Skeletal muscle satellite cell (primary cell): ENCODE data around the gene GIMAP8.

Source experiments
- H3K27me3 ChIP-seq: 2 replicates; pipeline ENCODE4 v1.7.0; 2013; ENCODE audit warnings: low read length; ENCODE audit not compliant: control insufficient read depth, insufficient read depth
- H3K36me3 ChIP-seq: 2 replicates; pipeline ENCODE4 v1.7.0; 2013; ENCODE audit warnings: mild to moderate bottlenecking, control low read depth, low read length; ENCODE audit not compliant: insufficient read depth
- H3K4me1 ChIP-seq: 2 replicates; pipeline ENCODE4 v1.7.0; 2013; ENCODE audit warnings: low read length; ENCODE audit not compliant: control insufficient read depth, insufficient read depth
- H3K4me2 ChIP-seq: 2 replicates; pipeline ENCODE4 v1.7.0; 2013; ENCODE audit warnings: mild to moderate bottlenecking, low read length
- H3K4me3 ChIP-seq: 2 replicates; pipeline ENCODE4 v1.7.0; 2013; ENCODE audit warnings: low read length
- H3K9ac ChIP-seq: 2 replicates; pipeline ENCODE4 v1.7.0; 2013; ENCODE audit warnings: mild to moderate bottlenecking, low read depth, low read length, moderate library complexity
- H3K9me3 ChIP-seq: replicated peaks from 2 replicates; pipeline ENCODE4 v1.7.0; 2013; ENCODE audit warnings: mild to moderate bottlenecking, control low read depth, low read length

Gene GIMAP8

DNA sequence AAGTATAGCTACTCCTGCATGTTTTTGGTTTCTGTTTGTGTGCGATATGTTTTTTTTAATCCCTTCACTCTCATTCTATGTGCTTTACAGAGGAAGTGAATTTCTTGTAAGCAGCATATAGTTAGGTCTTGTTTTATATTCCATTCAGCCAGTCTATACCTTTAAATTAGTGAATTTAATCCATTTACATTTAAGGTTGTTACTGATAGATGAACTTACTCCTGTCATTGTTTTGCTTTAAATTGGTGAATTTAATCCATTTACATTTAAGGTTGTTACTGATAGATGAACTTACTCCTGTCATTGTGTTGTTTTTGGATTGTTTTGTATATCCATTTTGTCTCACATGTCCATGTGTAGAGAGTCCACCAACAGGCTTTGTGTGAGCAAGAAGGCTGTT lies 11.1 kb downstream of the GIMAP8 start:
- Histone ChIP-seq H3K36me3 (no peaks in the 10 kb centered on the region), H3K4me3 (no peak overlapping the region), H3K4me2 (no peak overlapping the region), H3K27me3 (no peaks in the 10 kb centered on the region), H3K9ac (no peak overlapping the region), H3K4me1 (no peaks in the 10 kb centered on the region), H3K9me3 (no peaks in the 10 kb centered on the region)

DNA sequence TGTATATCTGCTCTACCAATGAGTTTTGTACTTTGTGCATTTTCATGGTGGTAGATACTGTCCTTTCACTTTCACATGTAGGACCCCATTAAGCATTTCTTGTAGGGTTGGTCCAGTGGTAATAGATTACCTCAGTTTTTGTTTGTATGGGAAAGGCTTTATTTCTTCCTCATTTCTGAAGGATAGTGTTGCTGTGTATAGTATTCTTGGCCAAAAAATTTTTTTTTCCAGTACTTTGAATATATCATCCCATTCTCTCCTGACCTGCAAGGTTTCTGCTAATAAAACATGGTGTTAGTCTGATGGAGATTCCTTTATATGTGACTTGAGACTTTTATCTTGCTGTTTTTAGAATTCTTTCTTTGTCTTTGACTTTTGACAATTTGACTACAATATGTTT lies 12.0 kb downstream of the GIMAP8 start:
- H3K9ac ChIP-seq: no peak overlapping the region
- no peaks in the 10 kb centered on the region for H3K9me3 ChIP-seq
- H3K27me3 ChIP-seq: no peaks in the 10 kb centered on the region
- H3K4me1 ChIP-seq: no peaks in the 10 kb centered on the region
- no peak overlapping the region for H3K4me2 ChIP-seq
- no peak overlapping the region for H3K4me3 ChIP-seq
- H3K36me3 ChIP-seq: no peaks in the 10 kb centered on the region

DNA sequence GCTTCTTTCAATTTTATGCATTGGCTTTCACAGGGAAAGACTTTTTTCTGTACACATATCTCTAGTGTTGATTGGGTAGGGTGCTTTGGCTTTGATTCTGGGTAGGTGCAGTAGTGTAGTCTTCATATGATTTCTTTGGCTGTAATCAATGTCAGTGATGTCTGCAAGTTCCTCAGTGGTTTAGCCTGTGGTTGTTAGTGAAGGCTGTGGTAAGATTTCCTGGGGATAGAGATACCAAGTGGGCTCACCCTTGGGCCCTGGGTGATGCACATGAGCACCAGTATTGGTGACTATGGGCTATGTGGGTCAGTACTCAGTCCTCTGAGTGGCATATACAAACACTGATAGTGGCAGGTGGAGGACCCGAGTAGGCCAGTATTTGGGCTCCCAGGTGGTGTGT lies 13.0 kb downstream of the GIMAP8 start:
- Histone ChIP-seq H3K4me2 (no peak overlapping the region), H3K4me3 (no peak overlapping the region), H3K4me1 (no peaks in the 10 kb centered on the region), H3K27me3 (no peaks in the 10 kb centered on the region), H3K36me3 (no peaks in the 10 kb centered on the region), H3K9me3 (no peaks in the 10 kb centered on the region), H3K9ac (no peak overlapping the region)

DNA sequence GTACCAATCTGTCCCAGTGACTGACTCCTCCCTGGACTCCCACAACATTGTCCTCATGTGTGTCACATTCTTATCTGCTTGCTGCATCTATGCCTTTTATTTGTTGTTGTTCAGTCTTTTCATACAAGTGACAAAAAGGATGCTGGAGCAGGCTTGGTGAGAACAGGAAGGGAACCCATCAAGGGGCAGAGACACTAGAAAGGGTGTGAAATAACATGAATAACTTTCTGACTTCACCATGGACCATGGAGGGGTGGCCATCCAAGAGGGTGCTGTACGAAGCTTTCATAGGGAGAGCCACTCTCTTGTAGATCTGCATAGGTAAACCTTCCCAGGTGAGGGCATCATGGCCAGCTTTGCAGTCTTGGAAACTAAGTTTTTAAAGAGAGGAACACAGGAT lies 14.5 kb downstream of the GIMAP8 start:
- Histone ChIP-seq H3K4me1 (no peaks in the 10 kb centered on the region), H3K9ac (no peak overlapping the region), H3K36me3 (no peaks in the 10 kb centered on the region)

DNA sequence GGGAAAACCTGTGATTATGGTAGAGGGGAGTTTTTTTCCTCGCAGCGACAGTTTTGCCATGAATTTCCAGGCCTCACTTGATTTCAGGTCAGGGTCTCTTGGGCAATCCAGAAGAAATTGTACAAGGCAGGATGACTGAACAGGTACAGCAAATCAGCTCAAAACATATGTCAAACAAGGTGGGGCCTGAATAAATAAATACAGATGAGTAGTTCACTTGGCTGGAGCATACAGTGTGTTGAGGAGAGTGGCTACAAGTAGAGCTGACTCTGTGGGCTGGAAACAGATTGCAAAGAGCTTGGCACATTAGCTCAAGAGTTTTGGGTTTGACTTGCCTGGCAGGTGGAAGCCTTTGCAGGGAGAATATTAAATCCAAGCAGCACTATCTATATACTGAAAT lies 15.0 kb downstream of the GIMAP8 start:
- H3K9me3 ChIP-seq: no peaks in the 10 kb centered on the region
- H3K4me3 ChIP-seq: no peak overlapping the region
- H3K4me1 ChIP-seq: no peaks in the 10 kb centered on the region
- no peaks in the 10 kb centered on the region for H3K36me3 ChIP-seq
- H3K4me2 ChIP-seq: no peak overlapping the region
- H3K27me3 ChIP-seq: no peaks in the 10 kb centered on the region
- no peak overlapping the region for H3K9ac ChIP-seq

More for the DNA sequence above, 14.5 kb downstream of the GIMAP8 start:
- no peak overlapping the region for H3K4me3 ChIP-seq
- H3K27me3 ChIP-seq: no peaks in the 10 kb centered on the region
- no peak overlapping the region for H3K4me2 ChIP-seq
- H3K9me3 ChIP-seq: no peaks in the 10 kb centered on the region

DNA sequence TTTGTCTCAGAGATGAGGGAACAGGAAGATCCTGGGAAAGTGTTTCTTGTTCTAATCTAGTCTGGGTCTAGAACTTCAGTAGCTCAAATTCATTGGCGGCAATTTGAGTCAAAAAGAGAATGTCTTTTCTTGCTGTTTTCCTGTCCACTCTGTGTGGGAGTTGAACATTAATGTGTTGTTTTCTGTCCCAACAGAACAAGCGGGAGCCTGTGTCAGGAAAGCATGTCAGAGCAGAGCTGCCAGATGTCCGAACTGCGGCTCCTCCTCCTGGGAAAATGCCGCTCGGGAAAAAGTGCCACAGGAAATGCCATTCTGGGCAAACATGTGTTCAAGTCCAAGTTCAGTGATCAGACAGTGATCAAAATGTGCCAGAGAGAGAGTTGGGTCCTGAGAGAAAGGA lies 16.0 kb downstream of the GIMAP8 start:
- Histone ChIP-seq H3K4me1 (no peaks in the 10 kb centered on the region), H3K27me3 (no peaks in the 10 kb centered on the region), H3K9ac (no peak overlapping the region), H3K36me3 (no peaks in the 10 kb centered on the region), H3K9me3 (no peaks in the 10 kb centered on the region), H3K4me2 (no peak overlapping the region), H3K4me3 (no peak overlapping the region)

DNA sequence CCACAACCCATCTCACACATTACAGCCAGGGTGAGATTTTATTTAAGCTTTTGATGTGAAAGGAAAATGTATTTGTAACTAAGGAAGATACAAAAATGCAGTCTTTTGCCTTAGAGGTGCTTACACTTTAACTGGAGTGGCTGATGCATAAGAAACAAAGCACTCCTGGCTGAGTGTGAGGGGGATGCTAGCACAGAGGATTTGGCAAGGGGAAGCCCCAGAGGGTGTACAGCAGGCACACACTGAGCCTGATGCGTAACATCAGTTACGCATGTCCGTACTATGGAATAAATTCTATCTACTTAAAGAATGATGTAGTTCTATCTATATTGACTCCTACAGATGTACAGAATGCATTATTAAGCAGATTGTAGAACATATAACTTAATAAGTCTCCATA lies 17.8 kb downstream of the GIMAP8 start:
- Histone ChIP-seq H3K4me2 (no peak overlapping the region), H3K4me3 (no peak overlapping the region), H3K27me3 (no peaks in the 10 kb centered on the region), H3K9me3 (no peaks in the 10 kb centered on the region), H3K9ac (no peak overlapping the region), H3K36me3 (no peaks in the 10 kb centered on the region), H3K4me1 (no peaks in the 10 kb centered on the region)

DNA sequence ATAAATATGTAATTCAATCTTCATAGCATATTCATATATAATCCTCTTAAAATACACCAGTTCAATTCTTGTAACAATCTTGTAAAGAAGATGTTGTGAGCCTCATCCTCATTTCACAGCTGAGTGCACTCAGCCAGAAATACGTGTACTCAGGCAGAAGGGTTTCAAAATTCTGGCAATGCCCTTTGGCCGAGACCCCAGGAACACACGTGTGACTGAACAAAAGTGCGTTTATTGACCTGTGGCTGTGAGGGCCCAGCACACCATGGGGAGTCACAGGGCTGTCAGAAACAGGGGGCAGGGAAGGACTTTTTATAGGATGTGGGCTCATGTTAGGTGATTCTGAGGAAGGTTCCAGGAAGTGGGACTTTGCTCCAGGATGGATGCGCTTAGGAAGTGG lies 21.5 kb downstream of the GIMAP8 start:
- H3K27me3 ChIP-seq: no peaks in the 10 kb centered on the region
- no peak overlapping the region for H3K4me3 ChIP-seq
- H3K9ac ChIP-seq: no peak overlapping the region
- H3K4me1 ChIP-seq: no peaks in the 10 kb centered on the region
- no peak overlapping the region for H3K4me2 ChIP-seq
- H3K36me3 ChIP-seq: no peaks in the 10 kb centered on the region
- H3K9me3 ChIP-seq: no peaks in the 10 kb centered on the region

DNA sequence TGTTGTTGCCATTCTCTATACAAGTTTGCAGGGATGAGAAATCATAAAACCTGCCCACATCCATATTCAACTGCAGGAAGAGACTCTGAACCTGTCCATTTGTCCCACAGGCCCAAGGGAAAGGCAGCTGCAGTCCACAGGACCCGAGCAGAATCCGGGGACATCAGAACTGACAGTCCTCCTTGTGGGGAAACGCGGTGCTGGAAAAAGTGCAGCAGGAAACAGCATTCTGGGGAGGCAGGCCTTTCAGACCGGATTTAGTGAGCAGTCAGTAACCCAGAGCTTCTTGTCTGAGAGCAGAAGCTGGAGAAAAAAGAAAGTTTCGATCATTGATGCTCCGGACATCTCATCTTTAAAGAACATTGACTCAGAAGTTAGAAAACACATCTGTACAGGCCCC lies 23.5 kb downstream of the GIMAP8 start:
- Histone ChIP-seq H3K9ac (no peak overlapping the region), H3K4me1 (no peaks in the 10 kb centered on the region), H3K9me3 (no peaks in the 10 kb centered on the region), H3K27me3 (no peaks in the 10 kb centered on the region), H3K36me3 (no peaks in the 10 kb centered on the region), H3K4me3 (no peak overlapping the region), H3K4me2 (no peak overlapping the region)

DNA sequence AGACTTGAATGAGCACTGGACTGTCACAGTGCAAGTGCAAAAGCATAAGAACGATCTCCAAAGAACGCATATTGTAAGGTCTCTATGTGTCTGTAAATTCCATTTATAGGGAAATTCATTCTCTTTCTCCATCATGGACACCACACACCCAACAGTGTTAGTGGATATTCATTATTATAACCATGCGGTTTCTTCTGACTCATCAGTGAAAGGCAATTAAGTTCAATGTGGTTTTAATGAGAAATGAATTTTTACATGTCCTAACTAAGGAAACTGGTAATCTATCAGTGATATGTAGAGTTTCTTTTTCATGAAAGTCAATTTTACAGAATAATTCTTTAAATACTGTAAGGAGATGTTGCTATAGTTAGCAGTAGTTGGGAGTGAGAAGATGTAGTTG lies 25.9 kb downstream of the GIMAP8 start:
- Histone ChIP-seq H3K4me3 (no peak overlapping the region), H3K9me3 (no peaks in the 10 kb centered on the region), H3K4me2 (no peak overlapping the region), H3K9ac (no peak overlapping the region), H3K27me3 (no peaks in the 10 kb centered on the region), H3K36me3 (no peaks in the 10 kb centered on the region), H3K4me1 (no peaks in the 10 kb centered on the region)

DNA sequence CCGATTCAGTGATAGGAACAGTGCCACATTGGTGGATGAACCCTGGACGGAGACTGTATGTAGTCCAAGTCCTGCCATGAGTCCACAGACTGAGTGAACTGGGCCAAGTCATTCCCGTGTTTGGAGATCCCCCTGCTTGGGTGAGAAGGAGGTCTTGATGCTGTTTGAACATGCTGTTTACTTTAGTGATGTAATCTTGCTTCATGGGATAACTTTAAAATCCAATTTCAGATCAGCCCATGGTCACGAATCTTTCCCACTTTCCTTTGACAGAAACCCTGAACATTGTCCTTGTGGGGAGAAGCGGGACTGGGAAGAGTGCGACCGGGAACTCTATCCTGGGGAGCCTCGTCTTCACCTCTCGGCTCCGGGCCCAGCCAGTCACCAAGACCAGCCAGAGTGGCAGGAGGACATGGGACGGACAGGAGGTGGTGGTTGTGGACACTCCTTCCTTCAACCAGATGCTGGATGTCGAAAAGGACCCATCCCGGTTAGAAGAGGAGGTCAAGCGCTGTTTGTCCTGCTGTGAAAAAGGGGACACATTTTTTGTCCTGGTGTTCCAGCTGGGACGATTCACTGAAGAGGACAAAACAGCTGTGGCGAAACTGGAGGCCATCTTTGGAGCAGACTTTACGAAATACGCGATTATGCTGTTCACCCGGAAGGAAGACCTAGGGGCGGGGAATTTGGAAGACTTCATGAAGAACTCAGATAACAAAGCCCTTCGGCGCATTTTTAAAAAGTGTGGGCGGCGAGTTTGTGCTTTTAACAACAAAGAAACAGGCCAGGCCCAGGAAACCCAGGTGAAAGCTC lies 26.6 kb downstream of the GIMAP8 start:
- Histone ChIP-seq H3K9me3 (no peaks in the 10 kb centered on the region), H3K4me2 (no peak overlapping the region), H3K9ac (no peak overlapping the region), H3K36me3 (no peaks in the 10 kb centered on the region), H3K4me3 (no peak overlapping the region), H3K27me3 (no peaks in the 10 kb centered on the region), H3K4me1 (no peaks in the 10 kb centered on the region)

DNA sequence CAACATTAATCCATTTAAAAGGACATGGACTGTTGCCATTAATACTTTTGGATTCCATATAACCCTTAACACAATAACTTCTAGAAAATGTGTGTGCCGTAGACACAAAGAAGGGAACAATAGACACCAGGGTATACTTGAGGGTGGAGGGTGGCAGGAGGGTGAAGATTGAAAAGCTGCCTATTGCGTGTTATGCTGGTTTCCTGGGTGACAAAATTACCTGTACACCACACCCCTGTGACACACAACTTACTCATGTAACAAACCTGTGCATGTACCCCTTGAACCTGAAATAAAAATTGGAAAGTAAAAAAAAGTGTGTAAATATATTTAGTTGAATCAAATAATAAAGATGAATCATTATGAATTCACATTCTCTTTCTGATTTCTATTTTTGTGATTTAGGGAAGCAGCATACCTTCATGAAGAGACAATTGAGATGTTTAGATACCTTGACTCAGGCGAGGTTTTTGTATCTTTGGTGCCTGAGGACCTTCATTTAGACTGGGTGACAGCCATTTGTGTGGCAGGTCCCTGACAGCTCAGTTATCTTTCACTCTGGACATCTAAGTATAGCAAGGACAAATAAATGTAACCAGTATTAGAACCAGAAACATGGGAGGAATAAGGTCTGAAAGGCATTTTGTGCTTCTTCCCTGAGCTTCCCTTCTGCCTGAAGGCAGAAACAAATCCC lies 28.7 kb downstream of the GIMAP8 start:
- H3K36me3 ChIP-seq: no peaks in the 10 kb centered on the region
- no peak overlapping the region for H3K4me2 ChIP-seq
- H3K9me3 ChIP-seq: no peaks in the 10 kb centered on the region
- H3K9ac ChIP-seq: no peak overlapping the region
- H3K4me1 ChIP-seq: no peaks in the 10 kb centered on the region
- no peak overlapping the region for H3K4me3 ChIP-seq
- H3K27me3 ChIP-seq: no peaks in the 10 kb centered on the region
